ENCODE results near the gene CDH5.

DNA sequence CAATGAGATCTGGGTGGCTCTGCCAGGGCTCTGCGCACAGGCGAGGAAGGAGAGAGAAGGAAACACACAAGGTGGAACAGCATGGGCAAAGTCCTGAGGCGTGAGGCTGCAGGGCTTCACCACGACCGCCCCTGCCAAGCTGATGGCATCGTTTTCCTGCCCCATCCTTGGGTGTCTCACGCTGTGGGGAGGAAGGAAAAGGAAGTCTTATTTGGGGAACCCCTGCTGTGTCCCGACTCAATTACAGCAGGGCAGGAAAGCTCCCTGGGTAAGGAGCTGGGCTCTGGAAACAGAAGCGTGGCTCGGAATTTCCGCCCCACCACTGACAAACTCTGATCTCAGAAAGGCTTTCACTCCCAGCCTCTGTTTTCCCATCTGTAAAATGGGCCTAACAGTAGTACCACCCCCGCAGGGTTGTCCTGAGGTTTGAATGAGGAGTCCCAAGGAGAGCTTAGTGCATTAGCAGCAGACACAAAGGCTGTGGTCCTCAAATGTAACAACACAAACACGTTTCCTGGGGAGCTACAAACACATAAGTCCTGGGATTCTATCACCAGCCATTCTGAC lies 3.2 kb upstream of the CDH5 start:
- TF ChIP-seq, protein P1, sequence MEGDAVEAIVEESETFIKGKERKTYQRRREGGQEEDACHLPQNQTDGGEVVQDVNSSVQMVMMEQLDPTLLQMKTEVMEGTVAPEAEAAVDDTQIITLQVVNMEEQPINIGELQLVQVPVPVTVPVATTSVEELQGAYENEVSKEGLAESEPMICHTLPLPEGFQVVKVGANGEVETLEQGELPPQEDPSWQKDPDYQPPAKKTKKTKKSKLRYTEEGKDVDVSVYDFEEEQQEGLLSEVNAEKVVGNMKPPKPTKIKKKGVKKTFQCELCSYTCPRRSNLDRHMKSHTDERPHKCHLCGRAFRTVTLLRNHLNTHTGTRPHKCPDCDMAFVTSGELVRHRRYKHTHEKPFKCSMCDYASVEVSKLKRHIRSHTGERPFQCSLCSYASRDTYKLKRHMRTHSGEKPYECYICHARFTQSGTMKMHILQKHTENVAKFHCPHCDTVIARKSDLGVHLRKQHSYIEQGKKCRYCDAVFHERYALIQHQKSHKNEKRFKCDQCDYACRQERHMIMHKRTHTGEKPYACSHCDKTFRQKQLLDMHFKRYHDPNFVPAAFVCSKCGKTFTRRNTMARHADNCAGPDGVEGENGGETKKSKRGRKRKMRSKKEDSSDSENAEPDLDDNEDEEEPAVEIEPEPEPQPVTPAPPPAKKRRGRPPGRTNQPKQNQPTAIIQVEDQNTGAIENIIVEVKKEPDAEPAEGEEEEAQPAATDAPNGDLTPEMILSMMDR (optimal IDR thresholded peaks at IDR 0.05 in 1 of 3, IDR thresholded peaks at IDR 0.05 in 1 of 3, conservative IDR thresholded peaks at IDR 0.05 in 1 of 3; ENCODE audit: extremely low read depth in 1 of 3, insufficient read depth in 2 of 3, low read length in 3 of 3): no peak
- no peak for TF ChIP-seq EZH2 (IDR thresholded peaks at IDR 0.05; ENCODE audit: low read length)

All from keratinocyte (primary cell).